ENCODE measurements around the gene ZFP3.
"Not testable (repeated sequence)": the region's sequence is repeated elsewhere in the genome, so short reads cannot be mapped to it uniquely, and the experiment has no call there.

ZFP3 gene

GRCh38 chr17:5137511-5138197 is 59.4 kb downstream of the ZFP3 start:
- H3K9ac ChIP-seq (ENCODE audit: low read depth in 1 of 2, low read length in 2 of 2); H3K4me3 ChIP-seq (ENCODE audit: low read depth in 1 of 2, low read length in 2 of 2); H3K27me3 ChIP-seq (ENCODE audit: control insufficient read depth in 1 of 2, insufficient read depth in 2 of 2, low read length in 2 of 2); H3K4me1 ChIP-seq (ENCODE audit: control insufficient read depth in 1 of 2, insufficient read depth in 2 of 2, low read length in 2 of 2); H3K27ac ChIP-seq (ENCODE audit: low read depth, low read length); H3K9me3 ChIP-seq (ENCODE audit: control insufficient read depth in 1 of 2, low read length in 2 of 2); H3K36me3 ChIP-seq (ENCODE audit: control insufficient read depth in 1 of 2, insufficient read depth in 2 of 2, low read length in 2 of 2): not testable (repeated sequence)

- not testable (repeated sequence) for H3K27ac ChIP-seq (ENCODE audit: low read depth, low read length); H3K9ac ChIP-seq (ENCODE audit: low read depth in 1 of 2, low read length in 2 of 2); H3K4me3 ChIP-seq (ENCODE audit: low read depth in 1 of 2, low read length in 2 of 2); H3K9me3 ChIP-seq (ENCODE audit: control insufficient read depth in 1 of 2, low read length in 2 of 2); H3K27me3 ChIP-seq (ENCODE audit: control insufficient read depth in 1 of 2, insufficient read depth in 2 of 2, low read length in 2 of 2); H3K4me1 ChIP-seq (ENCODE audit: control insufficient read depth in 1 of 2, insufficient read depth in 2 of 2, low read length in 2 of 2); H3K36me3 ChIP-seq (ENCODE audit: control insufficient read depth in 1 of 2, insufficient read depth in 2 of 2, low read length in 2 of 2)
Observed at GRCh38 chr17:5138198-5138544, 59.9 kb downstream of the ZFP3 start.

GRCh38 chr17:5138616-5139457 is 60.6 kb downstream of the ZFP3 start:
- Histone ChIP-seq H3K9me3 (ENCODE audit: control insufficient read depth in 1 of 2, low read length in 2 of 2) (no peaks in the 10 kb centered on the region), H3K4me1 (ENCODE audit: control insufficient read depth in 1 of 2, insufficient read depth in 2 of 2, low read length in 2 of 2) (no peaks in the 10 kb centered on the region), H3K9ac (ENCODE audit: low read depth in 1 of 2, low read length in 2 of 2) (no peak overlapping the region), H3K27ac (ENCODE audit: low read depth, low read length) (no peak overlapping the region), H3K27me3 (ENCODE audit: control insufficient read depth in 1 of 2, insufficient read depth in 2 of 2, low read length in 2 of 2) (no peaks in the 10 kb centered on the region), H3K4me3 (ENCODE audit: low read depth in 1 of 2, low read length in 2 of 2) (no peak overlapping the region), H3K36me3 (ENCODE audit: control insufficient read depth in 1 of 2, insufficient read depth in 2 of 2, low read length in 2 of 2) (no peaks in the 10 kb centered on the region)

- H3K27me3 ChIP-seq (ENCODE audit: control insufficient read depth in 1 of 2, insufficient read depth in 2 of 2, low read length in 2 of 2): no peaks in the 10 kb centered on the region
- no peaks in the 10 kb centered on the region for H3K36me3 ChIP-seq (ENCODE audit: control insufficient read depth in 1 of 2, insufficient read depth in 2 of 2, low read length in 2 of 2)
- H3K9me3 ChIP-seq (ENCODE audit: control insufficient read depth in 1 of 2, low read length in 2 of 2): no peaks in the 10 kb centered on the region
Observed at GRCh38 chr17:5139458-5139732, 61.1 kb downstream of the ZFP3 start.

GRCh38 chr17:5142877-5143276 is 64.6 kb downstream of the ZFP3 start:
- not testable (repeated sequence) for H3K27me3 ChIP-seq (ENCODE audit: control insufficient read depth in 1 of 2, insufficient read depth in 2 of 2, low read length in 2 of 2); H3K27ac ChIP-seq (ENCODE audit: low read depth, low read length); H3K36me3 ChIP-seq (ENCODE audit: control insufficient read depth in 1 of 2, insufficient read depth in 2 of 2, low read length in 2 of 2); H3K9ac ChIP-seq (ENCODE audit: low read depth in 1 of 2, low read length in 2 of 2); H3K4me3 ChIP-seq (ENCODE audit: low read depth in 1 of 2, low read length in 2 of 2); H3K9me3 ChIP-seq (ENCODE audit: control insufficient read depth in 1 of 2, low read length in 2 of 2); H3K4me1 ChIP-seq (ENCODE audit: control insufficient read depth in 1 of 2, insufficient read depth in 2 of 2, low read length in 2 of 2)

More at GRCh38 chr17:5139458-5139732, 61.1 kb downstream of the ZFP3 start:
- Histone ChIP-seq H3K4me1 (ENCODE audit: control insufficient read depth in 1 of 2, insufficient read depth in 2 of 2, low read length in 2 of 2) (no peaks in the 10 kb centered on the region), H3K9ac (ENCODE audit: low read depth in 1 of 2, low read length in 2 of 2) (no peak overlapping the region), H3K27ac (ENCODE audit: low read depth, low read length) (no peak overlapping the region), H3K4me3 (ENCODE audit: low read depth in 1 of 2, low read length in 2 of 2) (no peak overlapping the region)

Data from duodenal mucosa (tissue), 2 donors.